ENCODE measurements around the gene UGT1A9. TPM values are rescaled to one million over a fixed set of nuclear protein-coding genes. Genes with fewer than 3 reads are reported as not detected.

Gene UGT1A9
- total RNA-seq, 1 experiment from 2014 or later: not detected

DNA sequence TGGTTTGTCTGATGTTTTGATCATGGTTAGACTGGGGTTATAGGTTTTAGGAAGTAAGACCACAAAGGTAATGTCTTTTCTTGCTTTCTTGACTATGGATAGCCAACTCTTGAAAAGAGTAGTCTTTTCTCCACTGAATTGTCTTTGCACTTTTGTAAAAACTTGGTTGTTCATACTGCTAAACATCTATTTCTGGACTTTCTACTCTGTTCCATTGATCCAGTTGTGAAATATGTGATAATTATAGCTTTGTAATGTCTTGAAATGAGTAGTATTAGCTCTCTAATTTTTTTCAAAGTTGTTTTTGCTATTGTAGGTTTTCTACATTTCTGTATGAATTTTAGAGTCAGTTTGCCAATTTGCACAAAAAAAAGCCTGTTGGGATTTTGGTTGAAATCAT is 13.1 kb upstream of the UGT1A9 start:
- H3K4me1 ChIP-seq (ENCODE audit: insufficient read depth, low read length): no peaks in the 10 kb centered on the region
- H2BK20ac ChIP-seq (ENCODE audit: low read depth, low read length, poor library complexity, severe bottlenecking): no peak overlapping the region
- H3T11ph ChIP-seq (ENCODE audit: low read length): no peak overlapping the region
- H3K9me3 ChIP-seq (ENCODE audit: control insufficient read depth, low read depth, low read length): no peaks in the 10 kb centered on the region
- H3K56ac ChIP-seq (ENCODE audit: insufficient read length, low read depth, low read length): no peak overlapping the region
- no peak overlapping the region for H3K27ac ChIP-seq (ENCODE audit: insufficient read length, low read depth, low read length)
- Mint-ChIP-seq H3K4me1 (no peaks in the 10 kb centered on the region), H3K9me3 (peaks cover 0 to 3% of the 10 kb centered on the region in 2 experiments; a peak in 3 of 5 replicates), H3K27me3 (ENCODE audit: low read depth) (peaks cover 6% of the 10 kb centered on the region), H3K4me3 (no peak overlapping the region), H3K27ac (no peak overlapping the region), H3K36me3 (ENCODE audit: insufficient read depth in 1 of 3, low read depth in 3 of 3) (no peaks in the 10 kb centered on the region)
- no peak for TF ChIP-seq CTCF (conservative IDR thresholded peaks at IDR 0.05)
- no peak overlapping the region for H3K9ac ChIP-seq (ENCODE audit: extremely low read depth, insufficient read length, low read length)
- no peak overlapping the region for H3K18ac ChIP-seq (ENCODE audit: insufficient read length, low read depth, low read length)
- no peak overlapping the region for H2BK120ac ChIP-seq (ENCODE audit: low read depth, low read length, poor library complexity, severe bottlenecking)
- no peaks in the 10 kb centered on the region for H3K79me2 ChIP-seq (ENCODE audit: insufficient read depth, low read length)
- H2BK12ac ChIP-seq (ENCODE audit: insufficient read length, low read depth, low read length): no peak overlapping the region
- no peaks in the 10 kb centered on the region for H3K23me2 ChIP-seq (ENCODE audit: insufficient read length, low read depth, low read length, poor library complexity, severe bottlenecking)
- H3K27me3 ChIP-seq (ENCODE audit: insufficient read depth, low read length): no peaks in the 10 kb centered on the region
- DNase-seq: no peak
- H2AK5ac ChIP-seq (ENCODE audit: insufficient read length, low read length): no peak overlapping the region
- no peaks in the 10 kb centered on the region for H4K20me1 ChIP-seq (ENCODE audit: control insufficient read depth, insufficient read depth, insufficient read length)
- no peak overlapping the region for H4K91ac ChIP-seq (ENCODE audit: insufficient read length, low read depth, low read length)
- no peak overlapping the region for H3K23ac ChIP-seq (ENCODE audit: insufficient read length, low read depth, low read length)
- H3K4me2 ChIP-seq (ENCODE audit: insufficient read depth, insufficient read length, low read length): no peak overlapping the region
- no peak overlapping the region for H3K4ac ChIP-seq (ENCODE audit: low read depth, low read length)
- no peak overlapping the region for H3K14ac ChIP-seq (ENCODE audit: insufficient read depth, low read length)
- no peak overlapping the region for H4K8ac ChIP-seq (replicated peaks; ENCODE audit: insufficient read length, low read depth, low read length)
- H2BK15ac ChIP-seq (ENCODE audit: low read depth, low read length): no peak overlapping the region
- no peak overlapping the region for H2AFZ ChIP-seq (ENCODE audit: low read length)
- no peaks in the 10 kb centered on the region for H3K79me1 ChIP-seq (ENCODE audit: insufficient read depth, low read depth, low read length, poor library complexity, severe bottlenecking)
- no peak overlapping the region for H2BK5ac ChIP-seq (ENCODE audit: insufficient read length, low read length)
- no peak overlapping the region for H4K5ac ChIP-seq (ENCODE audit: insufficient read length, low read depth, low read length)

Measured in H9 (cell line).